Left lung (tissue), 10 donors: ENCODE data around the gene LRRC14B. TPM values are rescaled to one million over a fixed set of nuclear protein-coding genes. Genes with fewer than 3 reads are reported as not detected.

Source experiments
- ATAC-seq: fragments of 200-7000 bp; cut with Tn5 transposase; one replicate; pipeline ENCODE4 v1.9.1; 2020; ENCODE audit warnings: moderate library complexity
- DNase-seq, 4 donors: peaks; one replicate each; pipeline ENCODE4 v3.0.0-alpha.2; 2013 to 2020
- H3K27ac ChIP-seq, 2 donors: fragments of 200-600 bp; sonication (generic) in 1 of 2; one replicate each; pipeline versions ENCODE4 v1.5.0 to v1.8.0; 2020 to 2021
- H3K27me3 ChIP-seq, 2 donors: fragments of 200-600 bp; sonication (generic) in 1 of 2; one replicate each; pipeline versions ENCODE4 v1.5.0 to v1.8.0; 2020 to 2021
- H3K36me3 ChIP-seq, 2 donors: fragments of 200-600 bp; sonication (generic) in 1 of 2; one replicate each; pipeline versions ENCODE4 v1.5.0 to v1.8.0; 2020 to 2021
- H3K4me1 ChIP-seq, 2 donors: fragments of 200-600 bp; one replicate each; pipeline ENCODE4 v1.8.0; 2021
- H3K4me3 ChIP-seq, 2 donors: fragments of 200-600 bp; sonication (generic) in 1 of 2; one replicate each; pipeline versions ENCODE4 v1.5.0 to v1.8.0; 2020 to 2021; ENCODE audit warnings: mild to moderate bottlenecking in 1 of 2
- H3K9me3 ChIP-seq, 2 donors: fragments of 200-600 bp; sonication (generic) in 1 of 2; one replicate each; pipeline versions ENCODE4 v1.5.0 to v1.8.0; 2020 to 2021
- CTCF ChIP-seq, 2 donors: fragments of 200-600 bp; sonication (generic) in 1 of 2; IDR thresholded peaks; one replicate each; pipeline versions ENCODE4 v1.5.0 to v1.8.0; 2021; ENCODE audit warnings: antibody characterized with exemption in 2 of 2
- intact Hi-C, 2 donors: fragments of 100-400 bp; cut with DNase I; formaldehyde crosslinking; loops; one replicate each; pipeline versions ENCODE4 v1.11.2 to v1.14.2; 2022
- polyA plus RNA-seq, 6 donors: library from polyadenylated mRNA; unstranded; fragments of 120-200 nt; gene quantifications; one replicate each; pipeline ENCODE4 v1.2.1, GENCODE V29; 2013; ENCODE audit not compliant: insufficient read length in 6 of 6
- total RNA-seq, 2 donors: library from RNA; stranded (reverse); fragmentation: NEBNext Ultra II Directional; extraction: Animal tissue kit (Norgen Biotek cat#: 25700); gene quantifications; one replicate each; pipeline ENCODE4 v1.2.1, GENCODE V29; 2021
- donor health status: DM: no; HTN: yes; CAD: no.
- donor health status: DM: no; HTN: no; CAD: no.

LRRC14B gene
- total and polyA plus RNA-seq, 8 donors: 0.08 to 0.14 (median 0.11) TPM; not detected in 3

DNA sequence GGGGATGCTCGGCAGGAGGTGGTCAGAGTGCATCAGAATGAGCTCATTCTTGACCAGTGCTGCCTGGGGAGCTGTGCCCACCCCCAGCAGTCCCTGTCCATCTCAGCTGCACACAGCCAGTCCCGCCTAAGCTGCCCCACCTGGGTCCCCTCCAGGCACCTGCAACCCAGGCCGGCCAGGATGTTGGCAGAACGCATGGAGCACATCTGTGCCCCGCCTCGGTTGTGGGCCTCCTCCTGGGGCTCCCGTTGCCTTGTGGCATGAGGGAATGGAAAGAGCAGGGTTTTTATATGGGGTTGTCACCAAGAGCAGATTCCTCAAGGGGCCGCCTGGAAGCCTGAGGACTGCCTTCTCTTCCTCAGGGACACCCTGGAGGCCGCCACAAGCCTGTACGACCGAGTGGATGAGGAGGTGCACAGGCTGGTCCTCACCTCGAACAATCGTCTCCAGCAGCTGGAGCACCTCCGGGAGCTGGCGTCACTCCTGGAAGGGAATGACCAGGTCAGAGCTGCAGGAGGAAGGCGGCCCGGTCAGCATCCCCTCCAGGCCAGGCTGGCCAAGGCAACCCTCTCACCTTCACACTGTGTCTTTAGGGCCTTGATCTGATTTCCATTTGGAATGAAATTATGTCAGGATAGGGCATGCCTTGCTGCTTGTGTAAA is 34.8 kb upstream of the LRRC14B start:
- H3K4me3 ChIP-seq: no peak overlapping the region

GRCh38 chr5:157126-157715 is 34.1 kb upstream of the LRRC14B start:
- DNase-seq (no peak), ATAC-seq (no peak)
- H3K27me3 ChIP-seq: peaks cover 0 to 13% of the 10 kb centered on the region in 2 donors
- no peaks in the 10 kb centered on the region for H3K4me1 ChIP-seq
- H3K9me3 ChIP-seq: no peaks in the 10 kb centered on the region
- no peaks in the 10 kb centered on the region for H3K36me3 ChIP-seq
- H3K4me3 ChIP-seq: no peak overlapping the region
- H3K27ac ChIP-seq: no peak overlapping the region
- TF ChIP-seq CTCF (IDR thresholded peaks at IDR 0.05): no peak
- intact Hi-C loops: no loop called here

More for the DNA sequence above, 34.8 kb upstream of the LRRC14B start:
- DNase-seq (peak in 1 of 4 donors; percentile 72), ATAC-seq (no peak)
- H3K27ac ChIP-seq: no peak overlapping the region
- no peaks in the 10 kb centered on the region for H3K4me1 ChIP-seq
- H3K36me3 ChIP-seq: no peaks in the 10 kb centered on the region
- intact Hi-C loops: no loop called here
- peaks cover 0 to 13% of the 10 kb centered on the region in 2 donors for H3K27me3 ChIP-seq
- no peaks in the 10 kb centered on the region for H3K9me3 ChIP-seq
- TF ChIP-seq CTCF (IDR thresholded peaks at IDR 0.05): no peak

DNA sequence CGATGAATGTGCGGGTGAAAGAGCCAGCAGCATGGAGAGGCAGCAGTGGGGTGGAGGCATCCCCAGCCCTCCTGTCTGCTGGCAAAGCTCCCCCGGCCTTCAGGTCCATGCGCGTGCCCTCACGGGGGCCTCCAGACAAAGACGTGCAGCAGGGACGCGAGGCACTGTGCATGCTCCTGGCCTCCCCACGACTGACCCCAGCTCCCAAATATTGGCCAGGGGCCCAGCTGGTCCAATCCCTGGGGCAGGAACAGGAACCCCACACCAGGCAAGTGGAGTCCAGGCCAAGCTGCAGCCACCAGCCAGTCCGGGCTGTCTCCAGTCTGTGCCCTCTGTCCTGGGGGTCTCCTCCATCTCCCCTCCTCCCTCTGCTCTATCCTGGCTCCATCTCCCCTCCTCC is 33.5 kb upstream of the LRRC14B start:
- intact Hi-C loops: no loop called here
- Histone ChIP-seq H3K36me3 (no peaks in the 10 kb centered on the region), H3K9me3 (no peaks in the 10 kb centered on the region), H3K27ac (no peak overlapping the region), H3K4me3 (no peak overlapping the region), H3K4me1 (no peaks in the 10 kb centered on the region), H3K27me3 (peaks cover 0 to 13% of the 10 kb centered on the region in 2 donors)
- ATAC-seq (no peak), DNase-seq (peak in 1 of 4 donors; percentile 59)
- no peak for TF ChIP-seq CTCF (IDR thresholded peaks at IDR 0.05)

DNA sequence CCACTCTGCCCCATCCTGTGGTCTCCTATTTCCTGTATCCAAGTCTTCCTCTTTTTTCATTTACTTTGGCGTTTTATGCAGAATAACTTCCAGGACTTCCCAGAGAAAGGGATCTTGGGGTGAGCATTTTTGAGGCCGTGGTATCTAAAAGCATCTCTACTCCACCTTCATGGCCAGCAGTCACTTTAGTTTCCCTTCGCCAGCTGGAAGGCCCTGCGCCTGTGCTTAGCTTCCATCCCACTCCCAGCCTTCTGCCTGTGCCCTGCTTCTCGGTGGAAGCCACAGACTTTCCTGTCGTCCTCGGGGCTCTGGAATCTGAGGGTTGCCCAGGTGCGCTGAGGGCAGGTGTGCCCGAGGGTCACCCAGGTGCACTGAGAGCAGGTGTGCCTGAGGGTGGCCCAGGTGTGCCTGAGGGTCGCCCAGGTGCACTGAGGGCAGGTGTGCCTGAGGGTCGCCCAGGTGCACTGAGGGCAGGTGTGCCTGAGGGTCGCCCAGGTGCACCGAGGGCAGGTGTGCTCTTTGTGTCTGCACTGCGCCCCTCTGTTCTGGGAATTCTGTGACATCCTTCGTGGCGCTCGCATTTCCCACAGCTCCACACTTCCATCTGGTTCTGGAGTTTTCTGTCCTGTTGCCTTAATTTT is 32.4 kb upstream of the LRRC14B start:
- ATAC-seq (no peak), DNase-seq (no peak)
- no peak for TF ChIP-seq CTCF (IDR thresholded peaks at IDR 0.05)
- H3K9me3 ChIP-seq: no peaks in the 10 kb centered on the region
- H3K4me3 ChIP-seq: no peak overlapping the region
- H3K27ac ChIP-seq: no peak overlapping the region
- intact Hi-C loops: no loop called here
- peaks cover 0 to 13% of the 10 kb centered on the region in 2 donors for H3K27me3 ChIP-seq
- no peaks in the 10 kb centered on the region for H3K4me1 ChIP-seq
- H3K36me3 ChIP-seq: no peaks in the 10 kb centered on the region

DNA sequence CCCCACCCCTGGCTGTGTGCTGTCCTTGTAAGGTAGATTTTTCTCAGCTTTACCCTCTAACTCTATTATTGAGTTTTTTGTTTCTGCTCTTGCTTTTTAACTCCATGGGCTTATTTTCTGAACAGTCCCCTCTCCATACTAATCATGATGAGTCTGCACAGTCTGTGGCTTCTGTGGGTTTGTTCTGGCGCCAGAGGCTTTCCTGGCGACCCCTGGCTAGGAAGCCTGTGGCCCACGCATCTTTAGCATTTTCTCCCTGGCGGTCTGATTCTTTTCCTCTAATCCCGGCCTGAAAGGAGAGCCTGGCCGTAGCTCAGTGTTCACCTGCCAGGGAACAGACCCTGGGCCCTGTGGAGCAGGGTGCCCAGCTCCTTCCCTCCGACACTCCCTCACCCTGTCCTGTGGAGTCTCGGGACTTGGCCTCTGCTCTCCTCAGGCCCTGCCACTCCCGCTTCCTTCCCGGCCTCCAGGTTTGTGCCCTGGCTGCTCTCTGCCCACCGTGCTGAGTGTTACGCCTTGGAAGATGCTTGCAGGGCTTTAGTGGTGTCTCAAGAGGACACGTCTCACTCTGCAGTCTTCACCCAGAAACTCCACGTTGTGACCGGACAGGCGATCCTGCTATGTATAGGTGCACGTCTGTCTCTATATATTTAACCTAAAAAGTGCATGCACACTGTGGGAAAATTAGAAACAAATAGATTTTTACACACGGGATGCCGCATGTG is 31.7 kb upstream of the LRRC14B start:
- H3K4me3 ChIP-seq: no peak overlapping the region
- H3K27me3 ChIP-seq: peaks cover 0 to 13% of the 10 kb centered on the region in 2 donors
- no peaks in the 10 kb centered on the region for H3K9me3 ChIP-seq
- intact Hi-C loops: no loop called here
- H3K27ac ChIP-seq: no peak overlapping the region
- TF ChIP-seq CTCF (IDR thresholded peaks at IDR 0.05): no peak
- no peaks in the 10 kb centered on the region for H3K4me1 ChIP-seq
- H3K36me3 ChIP-seq: no peaks in the 10 kb centered on the region
- no peak for ATAC-seq
- DNase-seq: peak in 1 of 4 donors; percentile 44
